SK-N-DZ (cell line): ENCODE data around the gene ZNF70.
A peak's percentile ranks its signal among the peaks of the same experiment; 100 is the strongest.

Source experiments
- DNase-seq: peaks from one replicate; pipeline ENCODE4 v3.0.0-alpha.2; 2015; ENCODE audit warnings: low spot score

Gene ZNF70

GRCh38 chr22:23718371-23719165 is 32.3 kb downstream of the ZNF70 start:
- DNase-seq, result no peak

- peak; percentile 89 for DNase-seq
These were observed 33.8 kb downstream of the ZNF70 start for GRCh38 chr22:23716811-23717801.

GRCh38 chr22:23715806-23716375 is 35.0 kb downstream of the ZNF70 start:
- DNase-seq, result no peak

GRCh38 chr22:23714596-23715578 is 36.0 kb downstream of the ZNF70 start:
- no peak for DNase-seq

- no peak for DNase-seq
These were observed 37.0 kb downstream of the ZNF70 start for GRCh38 chr22:23713696-23714595.

- DNase-seq, result no peak
These were observed 38.7 kb downstream of the ZNF70 start for GRCh38 chr22:23712256-23712655.

GRCh38 chr22:23709107-23709506 is 41.8 kb downstream of the ZNF70 start:
- DNase-seq, result no peak

GRCh38 chr22:23708270-23708669 is 42.6 kb downstream of the ZNF70 start:
- DNase-seq, result no peak

GRCh38 chr22:23705358-23705757 is 45.6 kb downstream of the ZNF70 start:
- DNase-seq, result no peak

- DNase-seq, result no peak
These were observed 46.1 kb downstream of the ZNF70 start for GRCh38 chr22:23704829-23705228.

- no peak for DNase-seq
These were observed 46.9 kb downstream of the ZNF70 start for GRCh38 chr22:23704062-23704461.

- DNase-seq, result no peak
These were observed 50.2 kb downstream of the ZNF70 start for GRCh38 chr22:23700706-23701105.

- DNase-seq, result no peak
These were observed 52.2 kb downstream of the ZNF70 start for GRCh38 chr22:23698673-23699235.

GRCh38 chr22:23698094-23698493 is 52.8 kb downstream of the ZNF70 start:
- DNase-seq, result no peak

- DNase-seq, result no peak
These were observed 53.6 kb downstream of the ZNF70 start for GRCh38 chr22:23697031-23697970.

- no peak for DNase-seq
These were observed 54.5 kb downstream of the ZNF70 start for GRCh38 chr22:23696326-23696851.

- DNase-seq, result no peak
These were observed 55.2 kb downstream of the ZNF70 start for GRCh38 chr22:23695571-23696325.
